ENCODE data around the gene ARHGAP19.

ARHGAP19 gene

DNA sequence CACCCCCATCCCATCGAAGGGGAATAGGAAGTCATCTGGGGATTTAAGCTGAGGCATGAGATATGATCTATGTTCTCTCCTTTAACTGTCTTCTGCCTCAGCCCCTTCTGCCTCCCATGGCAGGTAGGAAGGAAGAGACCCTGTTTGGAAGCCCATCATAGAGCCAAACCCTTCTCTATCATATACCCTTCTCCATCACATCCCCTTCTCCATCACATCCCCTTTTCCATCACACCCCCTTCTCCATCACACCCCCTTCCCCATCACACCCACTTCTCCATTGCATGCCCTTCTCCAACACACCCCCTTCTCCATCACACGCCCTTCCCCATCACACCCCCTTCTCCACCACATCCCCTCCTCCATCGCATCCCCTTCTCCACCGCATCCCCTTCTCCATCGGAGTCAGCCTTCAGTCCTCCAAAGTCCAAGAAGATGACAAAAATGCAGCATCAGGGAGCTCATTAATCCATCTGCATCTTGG is 99.4 kb downstream of the ARHGAP19 start:
- DNase-seq (ENCODE audit: low spot score), result no peak

GRCh38 chr10:97190450-97190849 is 102.0 kb downstream of the ARHGAP19 start:
- DNase-seq (ENCODE audit: low spot score), result no peak

DNA sequence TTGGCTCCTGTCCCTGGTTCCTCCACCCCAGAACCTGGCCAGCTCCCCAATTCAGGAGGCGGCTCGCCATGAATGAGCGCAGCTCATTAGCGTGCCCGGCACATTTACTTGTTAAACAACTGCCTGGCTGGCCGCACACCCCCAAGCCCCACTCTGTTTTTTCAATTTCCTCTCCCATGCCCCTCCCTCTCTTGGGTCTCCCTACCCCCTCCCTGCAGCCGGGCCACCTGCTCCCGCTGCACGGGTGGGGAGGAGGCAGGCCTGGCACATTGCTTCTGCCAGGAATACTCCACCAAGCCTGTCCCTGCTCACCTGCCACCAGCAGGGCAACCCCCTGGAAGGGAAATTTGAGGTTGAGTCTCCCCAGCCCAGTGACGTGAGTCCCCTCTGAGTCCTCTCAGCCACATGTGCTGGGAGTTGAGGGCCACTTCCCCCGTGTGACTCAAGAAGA is 104.2 kb downstream of the ARHGAP19 start:
- no peak for DNase-seq (ENCODE audit: low spot score)

DNA sequence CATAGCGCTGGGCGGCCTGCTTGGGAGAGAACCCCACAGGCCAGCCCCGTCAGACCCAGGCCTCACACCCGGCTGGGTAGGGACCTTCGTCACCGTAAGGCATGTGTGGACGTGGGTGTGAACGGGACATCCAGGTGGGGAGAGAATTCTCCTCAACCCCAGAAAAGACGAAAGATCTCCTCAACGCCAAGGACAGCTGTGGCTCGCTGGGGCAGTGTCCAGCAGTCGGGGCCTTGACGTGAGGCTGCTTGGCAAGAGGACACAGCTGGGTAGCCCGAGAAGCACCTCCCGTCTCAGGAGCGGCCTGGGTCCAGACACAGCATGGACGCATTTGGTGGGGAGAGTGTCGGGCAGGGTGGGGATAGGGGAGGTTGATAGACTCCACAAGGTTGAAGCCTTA is 105.5 kb downstream of the ARHGAP19 start:
- no peak for DNase-seq (ENCODE audit: low spot score)

DNA sequence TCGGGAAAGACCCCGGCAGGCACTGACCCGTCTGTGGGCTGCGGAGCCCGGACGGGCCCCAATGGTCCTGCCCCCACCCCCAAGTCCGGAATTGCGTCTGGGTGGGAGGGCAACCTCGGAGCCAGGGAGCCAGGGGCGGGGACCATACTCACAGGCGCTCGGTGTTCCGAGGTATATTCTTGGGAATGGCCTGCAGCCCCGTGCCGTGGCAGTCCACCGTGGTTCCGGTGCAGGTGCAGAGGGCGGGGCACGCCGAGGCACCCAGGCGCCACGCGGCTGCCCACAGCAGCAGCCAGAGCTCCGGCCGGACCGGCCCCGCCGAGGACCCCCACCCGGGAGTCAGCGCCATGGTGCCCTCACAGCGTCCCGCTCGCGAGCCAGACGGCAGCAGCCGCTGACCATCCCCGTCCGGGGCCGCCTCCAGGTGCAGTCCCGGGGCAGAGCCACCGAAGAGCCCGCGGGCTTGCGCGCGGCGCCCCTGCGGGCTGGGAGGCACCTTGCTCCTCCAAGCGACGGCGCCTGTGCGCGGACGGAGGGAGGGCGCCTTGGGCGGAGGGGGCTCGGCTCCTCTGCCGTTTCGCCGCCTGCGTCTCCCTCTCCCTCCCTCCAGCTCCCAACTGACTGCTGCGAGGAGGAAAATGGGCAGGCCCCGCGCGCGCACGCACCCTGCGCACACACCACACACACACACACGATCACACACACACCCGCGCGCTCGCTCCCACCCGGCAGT is 106.9 kb downstream of the ARHGAP19 start, which contains the start of gene SLIT1:
Gene SLIT1, minus strand, starts transcription at position 634 of the 733 bp plus-strand sequence. Its CDS starts 285 bp downstream, at position 349.
- no peak for DNase-seq (ENCODE audit: low spot score)

- no peak for DNase-seq (ENCODE audit: low spot score)
Observed at GRCh38 chr10:97184971-97185325, 107.5 kb downstream of the ARHGAP19 start.

GRCh38 chr10:97183314-97183713 is 109.1 kb downstream of the ARHGAP19 start:
- no peak for DNase-seq (ENCODE audit: low spot score)

- no peak for DNase-seq (ENCODE audit: low spot score)
Observed at GRCh38 chr10:97182288-97182990, 110.0 kb downstream of the ARHGAP19 start.

- DNase-seq (ENCODE audit: low spot score), result no peak
Observed at GRCh38 chr10:97180986-97181385, 111.5 kb downstream of the ARHGAP19 start.

GRCh38 chr10:97180363-97180755 is 112.1 kb downstream of the ARHGAP19 start:
- no peak for DNase-seq (ENCODE audit: low spot score)

GRCh38 chr10:97179731-97180362 is 112.6 kb downstream of the ARHGAP19 start:
- DNase-seq (ENCODE audit: low spot score), result no peak

- no peak for DNase-seq (ENCODE audit: low spot score)
Observed at GRCh38 chr10:97179311-97179710, 113.1 kb downstream of the ARHGAP19 start.

DNA sequence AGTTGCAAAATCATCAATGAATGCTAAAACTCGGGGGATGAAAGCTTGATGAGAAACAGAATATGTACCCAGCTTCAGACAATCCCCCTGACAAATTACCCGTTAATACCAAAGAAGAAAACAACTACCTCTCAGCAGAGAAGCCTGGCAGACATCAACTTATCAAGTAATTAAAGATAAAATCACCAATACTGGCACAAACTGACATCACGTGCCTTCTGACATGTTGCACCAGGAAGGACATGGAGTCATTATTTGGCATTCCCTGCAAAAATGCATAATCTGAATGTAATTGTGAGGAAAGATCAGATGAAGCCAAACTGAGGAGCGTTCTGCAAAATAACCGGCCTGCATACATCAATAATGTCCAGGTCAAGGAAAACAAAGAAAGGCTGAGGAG is 114.4 kb downstream of the ARHGAP19 start:
- no peak for DNase-seq (ENCODE audit: low spot score)

GRCh38 chr10:97176226-97176625 is 116.2 kb downstream of the ARHGAP19 start:
- DNase-seq (ENCODE audit: low spot score), result no peak

DNA sequence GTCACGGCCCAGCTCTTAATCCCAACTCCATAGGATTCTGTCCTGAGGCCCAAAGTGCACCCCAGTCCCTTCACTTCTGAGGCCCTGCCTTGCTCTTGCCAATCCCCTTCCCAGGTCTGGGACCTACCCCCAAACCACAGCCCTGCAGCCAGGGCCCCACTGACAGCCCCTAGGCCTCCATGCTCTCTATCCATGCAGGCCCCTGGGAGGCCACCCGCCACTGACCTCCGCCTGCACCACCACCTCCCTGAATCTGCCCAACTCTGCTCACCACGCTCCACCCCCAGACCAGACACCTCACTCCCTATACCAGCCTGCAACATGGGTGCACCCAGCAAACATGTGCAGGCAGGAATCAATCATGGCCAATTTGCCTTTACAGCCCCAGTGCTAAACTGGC is 116.9 kb downstream of the ARHGAP19 start:
- DNase-seq (ENCODE audit: low spot score), result no peak

GRCh38 chr10:97174941-97175340 is 117.5 kb downstream of the ARHGAP19 start:
- DNase-seq (ENCODE audit: low spot score), result no peak

DNA sequence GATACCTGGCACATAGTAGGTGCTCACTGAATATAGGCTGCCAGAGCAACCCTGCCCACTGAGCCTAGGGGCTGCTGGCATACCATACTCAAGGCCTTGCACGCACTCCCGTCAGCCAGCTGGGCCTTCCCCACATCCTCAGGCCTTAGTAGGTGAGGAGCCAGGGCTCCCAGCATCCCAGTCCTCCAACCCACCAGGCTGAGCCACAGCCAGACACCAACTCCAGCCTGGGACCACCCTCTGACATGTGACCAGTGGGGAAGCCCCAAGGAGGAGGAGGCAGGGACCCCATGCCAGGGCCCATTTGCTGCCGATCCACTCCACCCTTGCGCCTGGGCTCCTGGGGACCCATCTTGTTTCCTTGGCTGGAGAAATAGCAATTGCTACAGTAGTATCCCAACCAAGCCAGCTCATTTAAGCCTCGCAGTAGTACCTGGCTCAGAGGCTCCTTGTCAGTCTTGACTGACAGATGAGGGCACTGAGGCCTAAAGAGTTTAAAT is 118.1 kb downstream of the ARHGAP19 start:
- no peak for DNase-seq (ENCODE audit: low spot score)

DNA sequence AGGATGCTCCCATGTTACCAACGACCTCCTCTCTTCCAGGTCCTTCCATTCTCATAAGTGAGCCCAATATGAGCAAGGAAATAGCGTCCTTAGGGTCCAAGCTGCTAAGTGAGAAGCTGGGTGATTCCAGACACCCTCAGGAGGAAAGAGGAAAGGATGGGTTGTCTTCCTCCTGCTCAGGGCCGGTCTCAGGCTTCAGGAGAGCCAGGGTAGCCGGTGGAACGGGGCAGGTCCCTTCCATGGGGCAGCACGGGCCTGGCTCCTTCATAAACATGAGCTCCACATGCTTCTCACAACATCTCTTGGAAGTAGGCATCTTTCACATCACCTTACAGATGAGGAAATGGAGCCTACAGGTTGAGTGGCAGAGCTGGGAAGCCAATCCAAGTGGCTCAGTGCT is 119.4 kb downstream of the ARHGAP19 start:
- no peak for DNase-seq (ENCODE audit: low spot score)
